ENCODE measurements around the gene GAREM2.

The GAREM2 gene

GRCh38 chr2:26187537-26188104 lies 14.7 kb downstream of the GAREM2 start:
- DNase-seq (ENCODE audit: low read depth, low spot score) = no peak

- no peak for DNase-seq (ENCODE audit: low read depth, low spot score)
These were observed 16.2 kb downstream of the GAREM2 start for GRCh38 chr2:26189123-26189522.

GRCh38 chr2:26189751-26190150 lies 16.9 kb downstream of the GAREM2 start:
- no peak for DNase-seq (ENCODE audit: low read depth, low spot score)

- DNase-seq (ENCODE audit: low read depth, low spot score) = no peak
These were observed 17.5 kb downstream of the GAREM2 start for GRCh38 chr2:26190369-26190768.

- no peak for DNase-seq (ENCODE audit: low read depth, low spot score)
These were observed 18.6 kb downstream of the GAREM2 start for GRCh38 chr2:26191316-26192159.

- DNase-seq (ENCODE audit: low read depth, low spot score) = no peak
These were observed 20.8 kb downstream of the GAREM2 start for GRCh38 chr2:26193578-26194231.

GRCh38 chr2:26195040-26195984 lies 22.4 kb downstream of the GAREM2 start:
- no peak for DNase-seq (ENCODE audit: low read depth, low spot score)

- DNase-seq (ENCODE audit: low read depth, low spot score) = no peak
These were observed 24.0 kb downstream of the GAREM2 start for GRCh38 chr2:26196683-26197418.

DNA sequence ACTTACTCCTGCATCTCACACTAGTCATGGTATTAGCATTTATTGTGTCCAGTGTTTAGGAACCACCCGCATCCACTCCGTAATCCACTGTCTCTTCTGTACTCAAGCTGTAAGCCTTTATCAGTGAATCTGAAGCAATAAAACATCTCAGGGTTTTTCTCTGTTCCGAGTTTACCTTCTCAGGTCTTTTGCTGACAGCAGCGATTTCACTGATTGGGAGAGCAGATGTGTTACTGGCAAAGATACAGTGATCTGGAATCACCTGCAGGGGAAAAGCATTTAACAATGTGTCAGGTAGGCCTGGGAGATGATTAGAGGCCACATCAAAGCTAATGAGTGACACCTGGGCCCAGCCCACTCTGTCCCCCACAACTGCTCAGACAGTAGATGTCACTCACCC lies 24.6 kb downstream of the GAREM2 start:
- DNase-seq (ENCODE audit: low read depth, low spot score) = no peak

GRCh38 chr2:26202981-26203490 lies 30.1 kb downstream of the GAREM2 start:
- no peak for DNase-seq (ENCODE audit: low read depth, low spot score)

- no peak for DNase-seq (ENCODE audit: low read depth, low spot score)
These were observed 31.0 kb downstream of the GAREM2 start for GRCh38 chr2:26203906-26204305.

GRCh38 chr2:26212011-26212410 lies 39.1 kb downstream of the GAREM2 start:
- no peak for DNase-seq (ENCODE audit: low read depth, low spot score)

DNA sequence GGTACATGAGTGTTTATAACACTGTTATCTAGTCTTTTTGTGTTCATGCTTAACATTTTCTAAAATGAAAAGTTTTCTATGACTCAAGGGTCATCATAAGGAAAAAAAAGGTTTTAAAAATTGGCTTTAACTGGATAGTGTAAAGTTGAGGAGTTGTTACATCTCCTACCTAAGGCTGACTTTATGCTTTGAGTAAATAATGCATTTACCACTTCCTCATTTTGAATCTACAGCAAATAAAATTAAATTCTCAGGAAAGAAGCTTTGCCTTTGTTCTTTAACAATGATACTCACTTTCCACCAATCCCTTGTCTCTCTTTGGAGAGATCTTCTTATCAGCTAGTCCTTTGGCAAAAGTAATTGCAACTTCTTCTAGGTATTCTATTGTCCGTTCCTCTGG lies 41.9 kb downstream of the GAREM2 start:
- no peak for DNase-seq (ENCODE audit: low read depth, low spot score)

DNA sequence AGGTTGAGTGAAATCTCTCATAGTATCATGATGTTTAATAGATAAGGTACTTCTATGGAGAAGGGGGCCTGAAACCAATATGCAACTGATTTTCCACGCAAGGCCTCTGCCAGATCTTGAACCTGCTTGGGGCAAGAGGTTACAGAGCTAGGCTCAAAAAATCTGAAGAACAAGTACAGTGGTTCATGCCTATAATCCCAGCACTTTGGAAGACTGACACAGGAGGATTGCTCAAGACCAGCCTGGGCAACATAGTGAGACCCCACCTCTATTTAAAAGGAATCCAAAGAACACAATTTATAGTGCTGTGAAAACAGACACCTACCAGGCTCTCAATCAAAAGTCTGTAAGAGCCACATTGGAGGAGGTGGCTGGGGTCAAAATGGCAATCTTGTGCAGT lies 42.9 kb downstream of the GAREM2 start:
- DNase-seq (ENCODE audit: low read depth, low spot score) = no peak

- DNase-seq (ENCODE audit: low read depth, low spot score) = no peak
These were observed 43.7 kb downstream of the GAREM2 start for GRCh38 chr2:26216587-26216986.

GRCh38 chr2:26217720-26218119 lies 44.8 kb downstream of the GAREM2 start:
- DNase-seq (ENCODE audit: low read depth, low spot score) = no peak

DNA sequence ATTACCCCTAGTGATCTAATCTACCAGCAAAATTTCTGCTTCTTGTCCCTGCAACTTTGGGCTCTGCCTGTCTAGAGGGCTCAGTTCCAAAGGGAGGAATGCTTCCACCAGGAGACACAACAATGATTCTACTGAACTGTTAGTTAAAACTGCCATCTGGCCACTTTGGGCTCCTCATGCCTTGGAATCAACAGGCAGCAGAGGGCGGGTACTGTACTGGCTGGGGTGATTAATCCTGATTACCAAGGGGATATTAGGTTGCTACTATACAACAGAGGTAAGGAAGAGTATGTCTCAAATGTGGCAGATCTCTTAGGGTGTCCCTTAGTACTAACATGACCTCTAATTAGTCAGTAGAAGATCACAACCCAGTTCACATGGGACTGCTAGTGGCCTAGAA lies 50.1 kb downstream of the GAREM2 start:
- DNase-seq (ENCODE audit: low read depth, low spot score) = no peak

DNA sequence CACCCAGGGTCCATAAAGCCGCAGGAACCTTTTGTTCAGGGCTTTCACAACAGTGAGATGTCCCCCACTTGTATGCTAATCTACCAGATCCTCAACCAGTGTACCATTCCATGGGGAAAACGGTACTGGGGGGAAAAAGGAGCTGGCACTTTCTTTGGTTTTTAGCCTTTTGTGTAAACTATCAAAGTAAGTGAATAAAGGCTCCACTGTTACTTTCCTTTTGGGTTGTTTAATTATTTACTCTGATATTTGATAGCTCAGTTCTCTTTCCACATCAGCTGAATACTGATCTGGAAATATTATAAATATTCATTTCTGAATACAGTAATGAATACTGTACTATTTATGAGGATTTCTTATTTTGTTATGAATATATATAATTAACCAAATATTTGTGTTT lies 51.2 kb downstream of the GAREM2 start:
- DNase-seq (ENCODE audit: low read depth, low spot score) = no peak

GRCh38 chr2:26229595-26229994 lies 56.7 kb downstream of the GAREM2 start:
- no peak for DNase-seq (ENCODE audit: low read depth, low spot score)

GRCh38 chr2:26230806-26231205 lies 57.9 kb downstream of the GAREM2 start:
- DNase-seq (ENCODE audit: low read depth, low spot score) = no peak

DNA sequence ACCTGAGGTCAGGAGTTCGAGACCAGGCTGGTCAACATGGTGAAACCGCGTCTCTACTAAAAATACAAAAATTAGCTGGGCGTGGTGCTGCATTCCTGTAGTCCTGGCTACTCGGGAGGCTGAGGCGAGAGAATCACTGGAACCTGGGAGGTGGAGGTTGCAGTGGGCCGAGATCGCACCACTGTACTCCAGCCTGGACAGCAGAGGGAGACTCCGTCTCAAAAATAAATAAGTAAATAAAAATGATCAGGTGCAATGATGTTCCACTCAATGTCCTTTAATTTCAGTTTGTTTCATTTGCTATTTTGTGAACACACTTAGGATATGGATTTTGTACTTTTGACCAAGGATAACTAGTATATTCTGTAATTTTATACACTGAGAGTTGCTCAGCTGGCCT lies 62.2 kb downstream of the GAREM2 start:
- no peak for DNase-seq (ENCODE audit: low read depth, low spot score)

Measured in activated CD4-positive, CD25-positive, alpha-beta regulatory T cell treated with anti-CD3 and anti-CD28 coated beads, Interleukin-2, amount 50 U/mL, for 16 hours (primary cell).